ENCODE data around the gene TSPAN7.

Gene TSPAN7

DNA sequence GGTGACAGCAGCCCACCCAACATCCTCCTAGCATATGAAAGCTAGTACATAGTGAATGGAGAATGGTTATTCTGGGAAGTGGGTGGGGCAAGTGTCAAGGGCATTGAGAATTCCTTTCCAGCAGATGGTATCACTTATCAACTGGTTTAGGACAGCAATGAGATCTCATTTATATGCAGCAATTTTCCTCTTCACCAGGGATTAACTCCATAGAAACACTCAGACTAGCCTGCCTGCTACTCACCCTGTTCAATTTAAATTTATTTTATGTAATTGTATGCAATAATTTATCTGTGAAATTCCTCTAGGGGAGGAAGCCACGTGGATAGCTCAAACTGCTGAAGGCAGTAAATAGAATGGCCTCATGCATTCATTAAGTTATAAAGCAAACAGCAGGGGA lies 138.4 kb downstream of the TSPAN7 start:
- H3K4me3 ChIP-seq (ENCODE audit: low read length): no peak overlapping the region

DNA sequence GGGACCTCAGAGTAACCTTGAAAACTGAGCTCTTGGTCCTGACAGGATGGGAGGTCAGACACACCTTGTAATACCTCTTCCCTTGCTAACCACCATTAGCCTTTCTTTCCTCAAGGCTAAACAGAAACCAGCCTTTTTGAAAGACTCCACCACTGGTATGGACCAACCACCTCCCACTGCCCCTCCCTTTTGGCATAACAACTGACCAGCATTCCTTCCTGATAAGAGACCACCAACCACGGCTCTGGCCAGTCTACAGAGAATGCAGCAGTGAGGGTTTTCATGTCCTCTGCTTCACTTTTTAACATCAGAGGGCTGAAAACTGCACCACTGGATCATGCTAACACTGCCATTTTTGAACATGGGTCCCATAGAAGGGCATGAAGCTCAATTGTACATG lies 139.7 kb downstream of the TSPAN7 start:
- H3K4me1 ChIP-seq (ENCODE audit: insufficient read depth, low read length): no peaks in the 10 kb centered on the region; the same call in 1 of the 2 replicates
- no peaks in the 10 kb centered on the region for H3K27me3 ChIP-seq (ENCODE audit: insufficient read depth, low read length)
- no peak overlapping the region for H3K27ac ChIP-seq (ENCODE audit: low read length)
- no peaks in the 10 kb centered on the region for H3K9me3 ChIP-seq (ENCODE audit: insufficient read depth, low read depth, low read length)
- H3K4me3 ChIP-seq (ENCODE audit: low read length): no peak overlapping the region
- no peak overlapping the region for H3K9ac ChIP-seq (ENCODE audit: low read depth, low read length)
- no peaks in the 10 kb centered on the region for H3K36me3 ChIP-seq (ENCODE audit: insufficient read depth, low read depth, low read length)

More for the DNA sequence above, 138.4 kb downstream of the TSPAN7 start:
- Histone ChIP-seq H3K4me1 (ENCODE audit: insufficient read depth, low read length) (no peaks in the 10 kb centered on the region; the same call in 1 of the 2 replicates), H3K36me3 (ENCODE audit: insufficient read depth, low read depth, low read length) (no peaks in the 10 kb centered on the region), H3K27me3 (ENCODE audit: insufficient read depth, low read length) (no peaks in the 10 kb centered on the region), H3K9ac (ENCODE audit: low read depth, low read length) (no peak overlapping the region), H3K9me3 (ENCODE audit: insufficient read depth, low read depth, low read length) (no peaks in the 10 kb centered on the region), H3K27ac (ENCODE audit: low read length) (no peak overlapping the region)

DNA sequence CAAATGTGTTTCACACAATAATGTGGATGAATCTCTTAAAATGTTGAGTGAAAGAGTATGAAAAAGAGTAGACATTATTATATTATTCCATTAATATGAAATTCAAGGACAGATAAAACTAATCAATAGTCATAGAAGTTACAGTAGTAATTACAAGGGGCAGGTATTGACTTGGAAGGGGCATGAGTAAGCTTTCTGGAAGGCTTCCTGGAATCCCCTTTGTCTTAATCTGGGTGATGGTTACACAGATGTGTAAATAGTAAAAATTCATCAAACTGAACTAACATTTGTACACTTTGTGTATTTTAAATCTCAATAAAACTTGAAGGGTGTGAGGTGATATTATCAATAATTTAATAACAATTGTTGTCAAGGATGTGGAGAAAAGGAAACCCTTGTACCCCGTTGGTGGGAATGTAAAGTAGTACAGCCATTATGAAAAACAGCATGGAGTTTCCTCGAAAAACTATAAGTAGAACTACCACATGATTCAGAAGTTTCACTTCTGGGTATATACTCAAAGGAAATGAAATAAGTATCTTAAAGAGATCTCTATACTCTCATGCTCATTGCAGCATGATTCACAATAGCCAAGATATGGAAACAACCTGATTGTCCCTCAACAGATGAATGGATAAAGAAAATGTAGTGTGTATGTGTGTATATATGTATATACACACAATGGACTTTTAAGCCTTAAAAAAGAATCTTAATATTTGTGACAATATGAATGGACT lies 143.0 kb downstream of the TSPAN7 start:
- Histone ChIP-seq H3K9ac (ENCODE audit: low read depth, low read length) (no peak overlapping the region), H3K27ac (ENCODE audit: low read length) (no peak overlapping the region), H3K9me3 (ENCODE audit: insufficient read depth, low read depth, low read length) (no peaks in the 10 kb centered on the region), H3K4me1 (ENCODE audit: insufficient read depth, low read length) (no peaks in the 10 kb centered on the region; the same call in 1 of the 2 replicates), H3K4me3 (ENCODE audit: low read length) (no peak overlapping the region), H3K36me3 (ENCODE audit: insufficient read depth, low read depth, low read length) (no peaks in the 10 kb centered on the region), H3K27me3 (ENCODE audit: insufficient read depth, low read length) (no peaks in the 10 kb centered on the region)

DNA sequence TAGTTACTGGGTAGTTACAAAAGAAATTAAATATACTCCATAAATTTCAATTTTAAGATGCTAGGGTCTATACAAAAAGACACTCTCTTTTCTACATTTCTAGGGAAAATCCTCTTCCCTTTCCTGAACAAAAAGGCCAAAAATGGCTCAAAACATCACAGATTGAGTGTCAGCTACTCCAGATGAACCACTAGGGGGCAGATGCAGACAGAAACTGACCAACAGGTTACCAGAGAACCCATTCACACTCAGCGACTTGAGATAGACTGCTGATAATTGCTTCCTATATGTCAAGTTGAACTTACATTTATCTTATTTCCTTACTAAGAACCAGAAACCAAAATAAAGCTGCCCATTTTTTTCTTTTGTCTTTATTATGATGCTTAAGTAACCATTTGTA lies 156.5 kb downstream of the TSPAN7 start:
- Histone ChIP-seq H3K27ac (ENCODE audit: low read length) (no peak overlapping the region), H3K4me1 (ENCODE audit: insufficient read depth, low read length) (no peaks in the 10 kb centered on the region), H3K36me3 (ENCODE audit: insufficient read depth, low read depth, low read length) (no peaks in the 10 kb centered on the region), H3K9ac (ENCODE audit: low read depth, low read length) (no peak overlapping the region), H3K4me3 (ENCODE audit: low read length) (no peak overlapping the region), H3K27me3 (ENCODE audit: insufficient read depth, low read length) (no peaks in the 10 kb centered on the region), H3K9me3 (ENCODE audit: insufficient read depth, low read depth, low read length) (peaks cover 4% of the 10 kb centered on the region; the same call in 1 of the 2 replicates)

DNA sequence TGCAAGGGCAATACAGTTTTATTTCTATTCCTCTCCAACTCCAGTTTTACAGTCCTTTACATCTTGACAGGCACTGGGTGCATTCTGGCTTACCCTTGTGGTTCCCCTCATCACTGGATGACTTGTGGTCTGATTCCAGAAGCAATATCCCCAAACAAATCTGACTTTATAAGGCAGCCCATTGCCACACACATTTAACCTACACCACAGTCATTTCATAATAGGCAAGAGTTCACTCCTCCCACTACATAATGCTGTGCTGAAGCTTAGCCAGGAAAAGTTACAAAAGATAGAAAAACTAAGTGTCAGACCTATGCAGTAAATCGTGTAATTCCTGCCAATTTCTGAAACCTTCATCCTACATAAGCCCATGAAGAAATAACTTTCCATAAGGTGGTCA lies 157.0 kb downstream of the TSPAN7 start:
- H3K4me1 ChIP-seq (ENCODE audit: insufficient read depth, low read length): no peaks in the 10 kb centered on the region

DNA sequence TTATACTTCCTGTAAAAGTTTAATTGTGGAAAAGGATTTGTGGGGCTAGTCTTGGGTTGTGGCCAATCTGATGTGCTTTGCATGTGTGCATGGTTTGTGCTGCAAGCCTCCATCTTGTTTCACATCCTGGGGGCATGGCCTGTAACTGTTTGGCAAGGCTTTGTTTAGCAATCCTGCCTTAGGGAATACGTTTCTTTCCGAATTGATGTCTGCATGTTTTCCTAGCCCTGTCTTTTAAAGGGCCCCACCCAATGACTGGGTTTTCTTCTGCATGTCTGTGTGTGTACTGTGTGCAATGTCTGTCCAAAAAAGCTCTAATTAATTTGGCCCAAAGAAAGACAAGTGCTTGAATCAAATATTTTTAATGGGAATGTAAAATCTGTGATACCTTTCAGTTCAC lies 165.3 kb downstream of the TSPAN7 start:
- Histone ChIP-seq H3K27ac (ENCODE audit: low read length) (no peak overlapping the region), H3K4me1 (ENCODE audit: insufficient read depth, low read length) (no peaks in the 10 kb centered on the region), H3K4me3 (ENCODE audit: low read length) (no peak overlapping the region), H3K27me3 (ENCODE audit: insufficient read depth, low read length) (no peaks in the 10 kb centered on the region), H3K9ac (ENCODE audit: low read depth, low read length) (no peak overlapping the region), H3K9me3 (ENCODE audit: insufficient read depth, low read depth, low read length) (no peaks in the 10 kb centered on the region), H3K36me3 (ENCODE audit: insufficient read depth, low read depth, low read length) (no peaks in the 10 kb centered on the region)

More for the DNA sequence above, 157.0 kb downstream of the TSPAN7 start:
- Histone ChIP-seq H3K36me3 (ENCODE audit: insufficient read depth, low read depth, low read length) (no peaks in the 10 kb centered on the region), H3K9me3 (ENCODE audit: insufficient read depth, low read depth, low read length) (peaks cover 4% of the 10 kb centered on the region; the same call in 1 of the 2 replicates), H3K9ac (ENCODE audit: low read depth, low read length) (no peak overlapping the region), H3K27me3 (ENCODE audit: insufficient read depth, low read length) (no peaks in the 10 kb centered on the region), H3K4me3 (ENCODE audit: low read length) (no peak overlapping the region), H3K27ac (ENCODE audit: low read length) (no peak overlapping the region)

DNA sequence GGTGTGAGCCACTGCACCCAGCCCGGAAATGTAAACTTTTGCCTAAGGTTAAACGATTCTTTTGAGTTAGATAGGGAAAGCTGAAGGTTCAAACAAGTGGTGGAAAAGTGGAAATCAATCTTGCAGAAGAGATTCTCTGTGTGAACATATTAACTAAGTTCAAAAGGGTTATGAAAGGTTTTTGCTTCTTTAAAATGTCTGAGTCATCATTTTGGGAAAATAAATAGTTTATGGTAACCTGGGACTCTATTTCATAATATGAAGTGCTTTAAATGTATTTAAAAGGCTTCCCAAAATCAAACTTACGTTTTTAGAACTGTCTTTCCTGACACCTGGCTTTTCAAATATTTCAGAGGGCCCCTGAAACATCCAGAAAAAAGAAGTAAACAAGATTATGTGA lies 166.3 kb downstream of the TSPAN7 start:
- Histone ChIP-seq H3K9me3 (ENCODE audit: insufficient read depth, low read depth, low read length) (no peaks in the 10 kb centered on the region), H3K27me3 (ENCODE audit: insufficient read depth, low read length) (no peaks in the 10 kb centered on the region), H3K9ac (ENCODE audit: low read depth, low read length) (no peak overlapping the region), H3K4me3 (ENCODE audit: low read length) (no peak overlapping the region), H3K4me1 (ENCODE audit: insufficient read depth, low read length) (no peaks in the 10 kb centered on the region), H3K36me3 (ENCODE audit: insufficient read depth, low read depth, low read length) (no peaks in the 10 kb centered on the region), H3K27ac (ENCODE audit: low read length) (no peak overlapping the region)

DNA sequence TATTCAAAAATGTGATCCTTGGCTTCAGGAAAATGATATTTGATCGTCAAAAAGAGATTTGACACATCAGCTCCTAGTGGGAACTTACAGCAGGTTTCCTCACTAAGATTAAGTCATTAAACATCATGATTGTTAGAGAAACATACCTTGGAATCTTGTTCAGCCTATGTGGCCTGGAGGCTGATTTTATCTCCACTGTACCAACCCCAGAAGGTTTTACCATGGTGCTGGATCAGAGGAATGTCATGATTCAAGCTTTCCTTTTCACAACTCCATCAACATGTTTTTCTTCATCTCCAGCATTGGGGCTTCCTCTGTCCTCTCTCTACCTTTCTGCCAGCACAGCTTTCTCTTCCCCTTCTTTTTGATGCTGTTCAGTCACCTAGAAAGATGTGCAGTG lies 171.5 kb downstream of the TSPAN7 start:
- H3K27ac ChIP-seq (ENCODE audit: low read length): no peak overlapping the region
- no peak overlapping the region for H3K4me3 ChIP-seq (ENCODE audit: low read length)
- no peaks in the 10 kb centered on the region for H3K36me3 ChIP-seq (ENCODE audit: insufficient read depth, low read depth, low read length)
- no peaks in the 10 kb centered on the region for H3K27me3 ChIP-seq (ENCODE audit: insufficient read depth, low read length)
- no peaks in the 10 kb centered on the region for H3K4me1 ChIP-seq (ENCODE audit: insufficient read depth, low read length)
- H3K9ac ChIP-seq (ENCODE audit: low read depth, low read length): no peak overlapping the region
- no peaks in the 10 kb centered on the region for H3K9me3 ChIP-seq (ENCODE audit: insufficient read depth, low read depth, low read length)

Data from iPS-20b (cell line).